Ishikawa (cell line): Measurements from ENCODE around the gene DSCAML1.

Source experiments
- CEBPB ChIP-seq: IDR thresholded peaks from 2 replicates; pipeline ENCODE4 v1.6.1; 2012
- CREB1 ChIP-seq: IDR thresholded peaks from 2 replicates; pipeline ENCODE4 v1.6.1; 2012; ENCODE audit warnings: low read depth
- EP300 ChIP-seq: IDR thresholded peaks from 2 replicates; pipeline ENCODE4 v1.6.1; 2012; ENCODE audit warnings: borderline replicate concordance
- FOXM1 ChIP-seq: IDR thresholded peaks from 2 replicates; pipeline ENCODE4 v1.6.1; 2012; ENCODE audit warnings: low read depth, borderline replicate concordance
- RAD21 ChIP-seq: IDR thresholded peaks from 2 replicates; pipeline ENCODE4 v1.6.1; 2012; ENCODE audit warnings: low read depth
- REST ChIP-seq: IDR thresholded peaks from 2 replicates; pipeline ENCODE4 v1.6.1; 2012; ENCODE audit warnings: low read depth, mild to moderate bottlenecking
- TAF1 ChIP-seq: IDR thresholded peaks from 2 replicates; pipeline ENCODE4 v1.6.1; 2012; ENCODE audit warnings: low read depth, mild to moderate bottlenecking
- YY1 ChIP-seq: IDR thresholded peaks from 2 replicates; pipeline ENCODE4 v1.6.1; 2012; ENCODE audit warnings: low read depth
- TF ChIP-seq, protein P1 (sequence below): IDR thresholded peaks from 2 replicates; pipeline ENCODE4 v1.6.1; 2012

DNA sequence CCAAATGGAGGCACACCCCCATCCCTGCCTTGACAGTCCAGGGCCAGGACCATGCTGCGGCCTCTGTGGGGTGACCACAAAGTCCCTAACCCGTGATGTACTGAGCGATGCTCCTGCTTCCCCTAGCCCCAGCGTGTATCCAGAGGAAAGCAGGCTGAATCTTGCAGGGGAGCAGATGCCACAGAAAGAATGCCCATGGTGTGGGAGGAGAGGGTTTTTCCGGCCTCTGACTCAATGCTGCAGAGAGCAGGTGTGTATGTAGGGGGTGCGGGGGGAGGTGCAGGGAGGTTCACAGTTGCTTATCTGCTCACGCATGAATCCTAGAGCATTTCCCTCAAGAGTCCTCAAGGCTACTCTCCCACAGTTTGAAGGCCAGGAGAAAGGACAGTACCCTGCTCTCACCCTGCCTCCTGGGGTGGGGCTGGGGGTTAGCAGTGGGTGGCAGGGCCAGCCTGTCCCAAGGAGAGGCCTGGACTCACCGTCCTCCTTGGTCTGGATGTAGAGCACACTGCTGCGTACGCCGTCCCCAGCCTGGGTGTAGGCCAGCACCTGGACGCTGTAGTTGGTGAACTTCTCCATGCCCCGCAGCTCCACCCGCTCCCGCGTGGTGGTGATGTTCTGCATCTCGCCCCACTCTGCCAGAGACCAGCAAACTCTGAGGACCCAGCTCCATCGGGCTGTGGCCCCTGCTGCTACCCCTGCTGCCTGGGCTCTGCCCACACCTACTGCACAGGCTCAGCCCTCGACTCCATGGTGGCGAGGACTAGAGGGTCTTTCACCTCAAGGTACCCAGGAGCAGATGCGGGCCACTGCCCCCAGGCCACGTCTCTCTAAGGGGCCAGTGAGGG lies 338.5 kb downstream of the DSCAML1 start:
- no peak for TF ChIP-seq RAD21
- TF ChIP-seq YY1, result no peak
- TF ChIP-seq, protein P1, sequence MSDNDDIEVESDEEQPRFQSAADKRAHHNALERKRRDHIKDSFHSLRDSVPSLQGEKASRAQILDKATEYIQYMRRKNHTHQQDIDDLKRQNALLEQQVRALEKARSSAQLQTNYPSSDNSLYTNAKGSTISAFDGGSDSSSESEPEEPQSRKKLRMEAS, result no peak
- TF ChIP-seq REST, result no peak
- no peak for TF ChIP-seq CREB1
- TF ChIP-seq FOXM1, result no peak
- TF ChIP-seq EP300, result no peak
- no peak for TF ChIP-seq CEBPB
- TF ChIP-seq TAF1, result no peak
